ACHN (cell line): ENCODE measurements around the gene BTG2.

ENCODE experiments used
- DNase-seq: peaks from one replicate; pipeline ENCODE4 v3.0.0-alpha.2; 2015
- in situ Hi-C: cut with HindIII; loops from 2 replicates; pipeline ENCODE4 v1.10.0; 2017; ENCODE audit warnings: low sequenced_read_pairs, low pct_ligation_motif_present, low pct_unique_long_range_greater_than_20kb

BTG2 gene

DNA sequence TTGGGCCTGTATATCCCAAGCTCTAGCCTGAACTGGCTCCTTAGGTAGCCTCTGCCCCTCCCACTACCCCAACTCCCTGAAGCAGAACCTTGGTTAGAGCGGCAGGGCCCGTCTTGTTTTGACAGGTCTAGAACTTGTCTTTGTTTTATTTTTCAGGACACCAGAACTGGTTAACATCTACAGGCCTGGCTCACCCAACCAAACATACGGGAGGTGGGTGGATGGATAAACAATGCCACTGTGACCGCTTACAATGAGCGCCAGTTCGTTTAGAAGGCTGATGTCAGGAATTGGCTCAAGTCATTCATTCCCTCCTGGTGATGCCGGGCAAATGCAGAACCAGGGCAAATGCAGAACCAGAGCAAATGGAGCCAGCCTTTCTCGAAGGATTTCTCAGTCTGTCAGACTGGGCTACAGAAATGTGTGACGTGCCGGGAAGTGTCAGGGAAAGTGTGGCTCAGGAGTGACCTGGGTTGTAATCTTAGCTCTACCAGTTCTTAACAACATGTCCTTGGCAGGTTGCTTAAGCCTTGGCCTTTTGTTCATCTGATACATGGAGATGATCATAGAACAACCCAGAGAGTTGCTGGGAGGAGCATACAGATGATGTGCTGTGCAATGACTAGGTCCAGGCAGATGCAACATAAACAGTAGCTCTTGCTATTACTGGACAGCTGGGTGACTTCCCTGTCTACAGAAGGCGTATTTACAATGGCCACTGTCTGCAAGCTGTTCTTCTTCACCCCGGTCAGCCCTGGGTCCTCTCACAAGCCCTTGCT is 30.5 kb upstream of the BTG2 start:
- in situ Hi-C loops = no loop called here

GRCh38 chr1:203275656-203276272 is 29.6 kb upstream of the BTG2 start:
- in situ Hi-C loops = no loop called here
- DNase-seq = no peak

More for the DNA sequence above, 30.5 kb upstream of the BTG2 start:
- DNase-seq = no peak

- in situ Hi-C loops = no loop called here
- no peak for DNase-seq
Observed at GRCh38 chr1:203276408-203276807, 28.9 kb upstream of the BTG2 start.

DNA sequence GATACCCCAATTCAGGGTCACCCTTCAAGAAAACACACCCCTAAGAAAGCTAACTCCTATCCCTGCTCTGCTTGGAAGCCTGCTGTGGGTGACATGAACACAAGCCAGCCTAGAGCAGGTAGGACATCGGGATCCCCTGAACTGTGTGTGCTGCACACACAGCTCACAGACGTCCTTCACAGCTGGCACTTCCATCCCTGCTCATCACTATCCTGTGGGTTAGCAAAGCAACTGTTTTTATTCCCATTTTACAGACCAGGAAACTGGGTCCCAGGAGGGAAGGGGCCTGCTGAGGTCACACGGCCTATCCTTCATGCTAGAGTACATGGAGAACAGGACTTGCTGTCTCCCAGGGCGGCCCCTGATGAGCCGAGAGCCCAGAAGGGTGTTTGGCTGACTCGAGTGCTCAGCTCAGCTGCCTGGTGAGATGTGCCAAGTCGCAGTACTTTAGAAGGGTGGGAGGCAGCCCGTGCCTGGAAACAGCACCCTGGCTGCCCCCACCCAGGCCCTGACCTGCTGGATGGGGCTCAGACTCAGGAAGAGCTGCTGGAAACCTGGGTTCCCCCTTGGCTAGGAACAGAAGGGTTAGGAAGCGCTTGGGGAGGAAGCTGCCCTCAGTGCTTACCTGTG is 28.3 kb upstream of the BTG2 start:
- in situ Hi-C loops = no loop called here

GRCh38 chr1:203278082-203278884 is 27.0 kb upstream of the BTG2 start:
- DNase-seq = no peak
- in situ Hi-C loops = no loop called here

More for the DNA sequence above, 28.3 kb upstream of the BTG2 start:
- DNase-seq = no peak

DNA sequence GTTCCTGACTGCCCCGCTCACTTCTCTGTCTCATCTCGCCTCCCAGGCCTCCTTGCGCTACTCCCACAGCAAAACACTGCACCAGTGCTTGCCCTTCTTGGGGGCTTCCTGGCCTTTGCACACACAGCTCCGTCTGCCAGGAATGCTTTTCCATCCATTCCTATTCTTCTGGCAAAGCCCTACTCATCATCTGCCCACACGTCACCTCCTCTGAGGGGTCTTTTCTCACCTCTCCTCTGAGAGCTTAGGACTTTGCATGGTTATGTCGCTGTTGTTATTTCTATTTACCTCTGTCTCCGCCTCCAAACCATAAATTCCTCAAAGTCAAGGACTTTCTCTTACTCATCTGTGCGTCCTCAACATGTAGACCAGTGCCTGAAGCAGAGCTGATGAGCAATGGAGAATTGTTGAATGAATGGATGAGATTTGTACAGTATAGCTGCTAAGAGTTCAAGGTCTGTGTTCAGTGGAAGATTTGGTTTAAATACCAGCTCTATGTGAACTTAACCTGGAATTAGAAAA is 26.4 kb upstream of the BTG2 start:
- in situ Hi-C loops = no loop called here
- no peak for DNase-seq

DNA sequence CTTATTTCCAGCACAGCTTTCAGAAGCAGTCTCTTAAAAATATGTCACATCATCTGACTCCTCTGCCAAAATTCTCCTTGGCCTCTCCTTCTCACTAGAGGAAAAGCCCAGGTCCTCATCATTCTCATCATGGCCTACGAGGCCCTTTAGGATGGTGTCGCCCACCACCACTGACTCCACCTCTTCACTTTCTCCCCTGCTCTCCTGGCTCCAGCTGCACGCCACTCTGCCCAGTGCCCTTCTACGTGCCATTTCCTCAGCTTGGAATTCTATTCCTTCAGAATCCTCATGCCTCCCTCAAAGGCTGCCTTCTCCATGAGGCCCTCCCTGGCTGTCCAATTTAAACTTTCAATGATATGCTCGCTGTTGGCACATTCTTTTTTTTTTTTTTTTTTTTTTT is 25.3 kb upstream of the BTG2 start:
- DNase-seq = no peak
- in situ Hi-C loops = no loop called here

DNA sequence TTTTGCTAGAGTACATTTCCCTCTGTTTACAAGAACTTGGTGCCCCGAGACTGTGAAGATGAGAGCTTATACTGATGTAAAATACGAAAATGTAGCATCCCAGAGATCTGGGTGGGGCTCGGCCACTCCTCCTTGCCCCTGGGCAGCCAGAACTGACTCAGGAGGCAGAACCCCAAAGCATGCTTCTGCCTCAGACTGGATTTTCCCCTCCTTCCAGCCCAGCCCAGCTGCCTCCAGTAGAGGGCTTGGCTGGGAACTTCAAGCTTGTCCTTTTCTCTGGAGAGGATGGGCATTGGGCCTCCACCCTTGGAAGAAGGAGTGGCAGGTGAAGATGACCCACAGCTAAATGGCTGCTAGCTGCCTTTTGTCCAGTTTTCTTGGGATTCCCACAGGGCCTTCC is 24.3 kb upstream of the BTG2 start:
- in situ Hi-C loops = no loop called here
- DNase-seq = no peak

DNA sequence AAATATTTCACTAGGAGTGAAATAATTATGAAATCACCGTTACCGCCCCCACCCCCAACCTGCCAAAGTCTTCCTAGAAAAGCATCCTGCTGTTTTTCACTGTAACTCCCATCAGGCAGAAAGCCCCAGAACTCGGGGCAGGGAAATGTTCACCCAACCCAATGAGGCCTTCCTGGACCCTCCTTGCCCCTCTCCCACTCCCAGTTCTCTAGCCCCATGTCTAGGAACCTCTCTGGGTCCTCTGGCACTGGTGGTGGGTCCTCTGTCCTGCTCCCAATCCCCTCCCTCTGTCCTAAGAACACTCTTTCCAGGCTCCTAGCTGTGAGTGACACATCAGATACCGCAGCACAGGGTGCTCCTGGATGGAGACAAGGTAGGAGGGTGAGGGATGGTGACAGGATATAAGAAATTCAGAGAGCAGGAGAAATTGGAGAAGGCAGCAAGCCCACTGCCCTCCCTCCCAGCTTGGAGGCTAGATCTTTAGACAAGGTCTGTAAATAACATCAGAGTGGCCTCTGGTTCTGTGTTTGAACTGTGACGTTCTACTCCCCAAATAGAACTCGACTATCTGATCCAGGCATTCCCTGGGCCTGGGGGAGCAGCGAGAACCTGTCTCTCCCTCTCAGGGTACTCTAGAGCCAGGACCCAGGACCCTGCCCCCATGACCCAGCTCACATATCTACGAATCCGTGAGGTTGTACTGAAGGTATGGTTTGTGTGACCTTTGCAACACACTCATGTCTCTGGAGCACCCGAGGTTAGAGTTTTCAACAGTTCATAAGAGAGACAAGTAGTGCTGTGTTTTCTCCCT is 23.3 kb upstream of the BTG2 start:
- in situ Hi-C loops = no loop called here
- DNase-seq = no peak

- in situ Hi-C loops = no loop called here
- DNase-seq = peak; percentile 59
Observed at GRCh38 chr1:203282720-203283542, 22.4 kb upstream of the BTG2 start.

- no peak for DNase-seq
- in situ Hi-C loops = no loop called here
Observed at GRCh38 chr1:203283597-203283996, 21.7 kb upstream of the BTG2 start.

GRCh38 chr1:203284411-203285123 is 20.8 kb upstream of the BTG2 start:
- no peak for DNase-seq
- in situ Hi-C loops = no loop called here

DNA sequence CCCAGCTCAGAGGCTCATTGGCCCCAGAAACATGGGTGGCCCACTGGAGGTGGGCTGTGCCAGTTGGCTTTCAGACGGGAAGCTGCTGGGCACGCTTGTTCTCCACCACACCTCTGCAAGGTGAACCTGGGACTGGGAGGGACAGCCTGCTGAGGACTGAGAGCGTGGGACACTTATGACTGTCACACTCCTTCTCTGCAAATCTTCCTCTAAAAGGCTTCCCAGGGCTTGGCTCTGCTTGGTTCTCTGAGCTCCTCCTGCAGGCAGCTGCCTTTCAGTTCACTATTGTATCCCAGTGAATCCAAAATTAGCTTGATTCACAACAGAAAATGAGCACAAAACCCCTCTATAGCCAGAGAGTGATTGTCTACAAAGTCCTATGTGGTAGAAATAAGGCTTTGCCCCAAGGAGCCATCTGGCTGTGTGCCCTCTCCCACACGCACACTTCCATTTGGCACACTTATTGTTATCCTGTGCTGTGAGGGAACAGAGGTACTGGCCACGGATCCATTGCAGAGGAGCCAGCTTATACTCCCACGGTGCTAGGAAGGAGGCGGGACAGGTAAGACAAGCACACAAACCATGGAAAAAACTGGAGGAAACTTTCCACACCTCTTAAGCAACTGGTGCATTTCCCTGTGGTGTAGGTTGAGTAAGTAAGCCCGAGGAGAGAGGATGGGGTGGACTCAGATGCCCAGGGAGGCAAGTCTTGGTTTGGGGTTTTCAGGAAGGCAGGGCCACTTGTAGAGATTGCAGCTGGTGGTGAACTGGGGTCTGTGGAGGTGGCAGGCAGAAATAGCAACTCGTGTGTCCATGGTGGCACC is 18.9 kb upstream of the BTG2 start:
- in situ Hi-C loops = no loop called here
- no peak for DNase-seq

DNA sequence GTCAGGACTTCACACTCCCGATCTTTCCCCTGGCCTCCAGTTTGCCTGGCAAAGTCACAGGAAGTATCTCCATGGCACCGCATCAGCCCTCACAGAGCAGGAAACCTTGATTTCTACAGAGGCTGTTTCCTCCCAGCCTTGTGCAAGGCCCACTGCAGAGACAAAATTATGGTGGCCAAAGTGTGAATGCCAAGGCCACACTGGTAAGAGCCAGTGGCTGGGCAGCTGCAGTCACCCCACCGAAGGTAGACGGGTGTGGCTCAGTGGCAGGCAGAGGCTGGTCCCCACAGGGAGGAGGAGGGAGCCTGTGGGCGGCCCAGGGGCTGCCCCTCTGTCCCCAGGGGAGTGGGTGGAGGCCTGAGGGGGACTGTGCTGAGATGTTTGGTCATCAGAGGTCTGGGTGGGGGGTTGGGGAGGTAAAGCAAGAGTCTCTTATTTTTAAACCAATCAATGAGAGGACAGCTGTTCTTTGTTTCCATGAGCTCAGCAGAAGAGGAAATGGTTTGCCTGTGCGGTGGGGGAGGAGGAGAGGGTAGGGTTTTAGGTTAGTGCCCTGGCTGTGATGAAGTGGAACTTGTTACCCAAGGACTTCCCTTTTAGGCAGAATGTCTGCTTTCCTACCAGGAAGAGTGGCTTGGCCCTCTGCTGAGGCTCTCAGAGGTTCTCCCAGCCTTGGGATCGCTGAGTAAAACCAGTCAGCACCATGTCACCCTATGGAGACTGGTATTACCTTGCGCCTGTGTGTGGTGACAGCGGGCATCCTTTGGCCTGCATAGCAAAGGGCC is 18.0 kb upstream of the BTG2 start:
- no peak for DNase-seq
- in situ Hi-C loops = no loop called here

DNA sequence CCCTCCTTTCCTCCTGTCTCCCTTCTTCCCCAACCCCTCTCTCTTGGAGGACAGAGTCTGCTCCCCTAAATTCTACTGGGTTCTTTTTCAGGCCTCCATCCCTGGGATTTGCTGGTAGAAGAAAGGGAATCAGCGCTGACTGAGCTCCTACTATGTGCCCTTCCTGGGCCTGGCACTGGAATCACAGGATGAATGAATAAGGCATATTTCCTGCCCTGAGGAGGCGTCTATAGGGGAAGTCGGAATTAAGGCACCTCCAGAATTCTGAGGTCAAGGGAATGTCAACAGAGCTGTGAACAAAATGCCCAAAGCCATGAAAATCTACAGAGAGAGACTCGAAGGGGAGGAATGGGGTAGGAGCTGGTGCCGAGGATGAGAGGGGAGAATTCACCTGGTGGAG is 17.4 kb upstream of the BTG2 start:
- no peak for DNase-seq
- in situ Hi-C loops = no loop called here
